ENCODE data around the gene GATAD1. TPM values are rescaled to one million over a fixed set of nuclear protein-coding genes. Genes with fewer than 3 reads are reported as not detected.
A peak's percentile ranks its signal among the peaks of the same experiment; 100 is the strongest.
"Not testable (repeated sequence)": the region's sequence is repeated elsewhere in the genome, so short reads cannot be mapped to it uniquely, and the experiment has no call there.

GATAD1 gene
- total RNA-seq, 1 experiment from 2014 or later: 15.9 TPM

DNA sequence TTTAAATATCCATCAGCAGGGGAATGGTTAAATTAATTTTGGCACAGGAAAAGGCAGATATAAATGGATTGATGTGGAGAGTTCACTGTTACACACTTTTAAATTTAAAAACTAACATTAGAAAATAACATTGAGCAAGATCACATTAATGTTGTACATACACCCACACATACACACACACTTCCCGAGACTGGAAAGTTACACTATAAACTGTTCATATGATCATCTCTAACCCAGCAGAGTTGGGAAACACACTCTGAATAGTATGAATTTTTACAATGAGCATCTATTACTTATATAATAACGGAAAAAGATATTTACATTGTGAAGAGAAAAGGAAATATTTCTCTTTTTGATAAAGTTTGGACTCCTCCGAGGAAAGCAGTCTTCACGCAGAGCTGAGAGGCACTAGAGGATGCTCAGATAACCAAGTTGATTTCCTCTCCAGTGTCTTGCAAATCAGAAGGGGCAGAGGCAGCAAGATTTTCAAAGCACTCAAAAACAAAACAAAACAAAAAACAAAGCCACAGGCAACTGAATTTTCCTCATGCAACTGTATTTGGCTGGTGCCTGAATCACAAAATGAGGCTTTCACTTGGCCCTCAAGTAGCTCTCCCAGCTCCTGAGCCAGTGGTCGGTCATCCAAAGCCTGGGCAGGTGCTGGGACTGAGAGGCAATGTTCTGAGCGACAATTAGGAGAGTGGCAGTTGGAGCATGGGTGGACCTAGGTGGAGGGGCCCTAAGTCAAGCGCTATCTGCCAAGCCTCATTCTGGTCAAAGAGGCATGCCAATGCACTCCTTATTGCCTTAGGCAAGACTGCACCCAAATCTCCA, 10.5 kb upstream of the GATAD1 start:
- no peak for DNase-seq (ENCODE audit: low read depth)

DNA sequence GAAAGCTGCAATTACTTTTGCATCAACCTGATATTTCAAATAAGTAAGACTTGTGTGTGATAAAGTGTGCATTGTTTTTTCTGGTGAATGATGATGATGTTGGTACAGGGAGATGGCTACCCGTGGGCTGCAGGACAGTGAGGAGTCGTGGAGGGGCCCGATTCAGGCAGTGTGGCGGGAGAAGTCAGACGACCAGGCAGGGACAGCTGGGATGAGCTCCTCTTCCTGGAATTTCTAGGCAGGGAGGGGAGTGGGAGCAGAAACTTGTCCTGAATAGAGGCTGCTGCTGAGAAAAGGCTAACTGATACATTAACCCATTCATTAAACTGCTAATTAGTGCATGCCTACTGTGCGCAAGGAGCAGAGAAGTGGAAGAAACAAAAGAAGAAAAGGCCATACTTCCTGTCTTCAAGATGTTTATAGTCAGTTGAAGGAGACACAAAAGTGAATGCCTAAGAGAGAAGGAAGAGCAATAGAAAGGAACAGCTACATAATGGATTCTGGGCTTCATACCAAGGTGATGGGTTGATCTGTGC, 9.3 kb upstream of the GATAD1 start:
- DNase-seq (ENCODE audit: low read depth): no peak

DNA sequence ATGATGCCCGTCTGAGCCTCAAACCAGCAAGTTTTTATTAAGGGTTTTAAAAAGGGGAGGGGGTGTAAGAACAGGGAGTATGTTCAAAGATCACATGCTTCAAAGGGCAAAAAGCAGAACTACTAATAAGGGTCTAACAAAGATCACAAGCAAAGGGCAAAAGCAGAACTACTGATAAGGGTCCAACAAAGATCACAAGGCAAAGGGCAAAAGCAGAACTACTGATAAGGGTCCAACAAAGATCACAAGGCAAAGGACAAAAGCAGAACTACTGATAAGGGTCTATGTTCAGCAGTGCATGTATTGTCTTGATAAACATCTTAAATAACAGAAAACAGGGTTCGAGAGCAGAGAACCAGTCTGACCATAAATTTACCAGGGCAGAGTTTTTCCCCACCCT, 4.6 kb upstream of the GATAD1 start:
- DNase-seq (ENCODE audit: low read depth): not testable (repeated sequence)

DNA sequence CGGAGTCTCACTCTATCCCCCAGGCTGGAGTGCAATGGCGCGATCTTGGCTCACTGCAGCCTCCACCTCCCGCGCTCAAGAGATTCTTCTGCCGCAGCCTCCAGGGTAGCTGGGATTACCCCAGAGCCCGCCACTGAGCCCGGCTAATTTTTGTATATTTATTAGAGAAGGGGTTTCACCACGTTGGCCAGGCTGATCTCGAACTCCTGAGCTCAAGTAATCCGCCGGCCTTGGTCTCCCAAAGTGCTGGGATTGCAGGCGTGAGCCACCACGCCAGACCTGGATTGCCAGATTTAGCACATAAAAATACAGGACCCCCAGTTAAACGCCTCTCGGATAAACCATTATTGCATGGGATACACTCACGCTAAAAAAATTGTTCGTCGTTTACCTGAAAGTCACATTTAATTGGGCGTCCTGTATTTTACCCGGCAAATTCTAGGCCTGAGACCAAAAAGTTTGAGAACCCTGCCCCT, 375 bp upstream of the GATAD1 start:
- no peak for DNase-seq (ENCODE audit: low read depth)

DNA sequence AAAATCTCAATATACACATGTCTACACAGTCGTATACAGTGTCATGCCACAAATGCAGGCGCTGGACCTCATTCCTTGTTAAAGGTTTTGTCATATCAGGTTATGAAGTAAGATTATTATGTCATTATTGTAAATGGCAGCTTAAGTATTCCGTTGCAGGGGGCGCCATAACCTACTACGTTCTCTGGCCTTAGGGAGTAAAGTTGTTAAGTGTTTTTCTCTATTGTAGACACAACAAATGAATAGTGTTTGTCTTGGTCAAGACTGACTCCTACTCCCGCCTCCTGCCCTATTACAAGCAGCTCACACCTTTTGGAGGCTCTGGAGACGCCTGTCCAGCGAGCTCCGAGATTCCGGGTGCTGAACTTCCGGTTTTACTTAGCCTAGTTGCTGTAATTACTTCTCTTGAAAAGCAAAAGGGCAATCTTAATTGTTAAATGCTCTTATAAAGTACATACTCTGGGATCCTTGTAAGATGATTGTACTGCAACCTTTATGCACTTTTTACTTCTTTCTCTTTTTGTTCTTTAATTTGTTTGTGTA, 994 bp downstream of the GATAD1 start:
- peak; percentile 47 for DNase-seq (ENCODE audit: low read depth)

DNA sequence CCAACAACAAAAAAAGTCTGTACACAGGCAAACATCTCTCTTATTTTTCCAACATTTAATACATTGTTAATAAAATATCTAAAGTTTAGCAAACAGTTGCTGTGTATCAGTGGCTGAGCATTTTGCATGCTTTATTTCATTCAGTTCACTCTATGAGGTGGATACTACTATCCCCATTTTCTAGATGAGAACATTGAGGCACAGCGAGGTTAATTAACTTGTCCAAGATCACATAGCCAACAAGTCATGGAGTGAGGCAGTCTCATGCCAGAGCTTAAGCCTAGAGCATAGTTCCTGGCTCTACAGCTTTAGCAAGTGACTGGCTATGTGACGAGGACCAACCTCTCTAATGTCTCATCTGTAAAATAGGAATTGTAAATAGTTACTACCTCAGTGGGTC, 4.4 kb downstream of the GATAD1 start:
- no peak for DNase-seq (ENCODE audit: low read depth)

DNA sequence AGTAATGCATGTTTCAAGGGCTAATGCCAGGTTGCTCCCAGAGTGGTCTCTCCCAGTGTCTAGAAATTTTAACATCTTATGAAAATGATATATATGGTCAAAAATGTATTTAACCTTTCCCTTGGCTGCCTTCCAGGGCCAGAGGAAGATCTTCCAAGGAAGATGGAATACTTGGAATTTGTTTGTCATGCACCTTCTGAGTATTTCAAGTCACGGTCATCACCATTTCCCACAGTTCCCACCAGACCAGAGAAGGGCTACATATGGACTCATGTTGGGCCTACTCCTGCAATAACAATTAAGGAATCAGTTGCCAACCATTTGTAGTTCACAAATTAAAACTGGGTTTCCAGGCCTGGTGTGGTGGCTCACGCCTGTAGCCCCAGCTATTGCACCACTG, 9.0 kb downstream of the GATAD1 start:
- no peak for DNase-seq (ENCODE audit: low read depth)

DNA sequence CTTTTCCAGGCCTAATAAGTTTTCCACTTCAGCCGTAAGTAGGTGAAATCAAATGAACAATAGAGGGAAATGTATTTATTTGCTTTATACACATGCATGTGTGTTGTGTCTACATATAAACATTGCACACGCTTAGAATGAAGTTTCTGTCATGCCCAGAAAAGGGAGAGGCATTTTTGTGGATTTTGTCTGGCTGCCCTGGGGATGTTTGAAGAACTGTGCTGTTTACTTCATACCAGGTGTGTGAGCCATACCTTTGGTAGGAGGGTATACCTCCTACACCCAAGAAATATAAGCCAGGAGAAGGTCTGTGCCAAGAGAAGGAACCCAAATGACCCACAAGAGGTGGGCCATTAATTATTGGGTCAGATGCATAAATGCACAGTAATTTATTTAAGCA, 12.8 kb downstream of the GATAD1 start:
- no peak for DNase-seq (ENCODE audit: low read depth)

DNA sequence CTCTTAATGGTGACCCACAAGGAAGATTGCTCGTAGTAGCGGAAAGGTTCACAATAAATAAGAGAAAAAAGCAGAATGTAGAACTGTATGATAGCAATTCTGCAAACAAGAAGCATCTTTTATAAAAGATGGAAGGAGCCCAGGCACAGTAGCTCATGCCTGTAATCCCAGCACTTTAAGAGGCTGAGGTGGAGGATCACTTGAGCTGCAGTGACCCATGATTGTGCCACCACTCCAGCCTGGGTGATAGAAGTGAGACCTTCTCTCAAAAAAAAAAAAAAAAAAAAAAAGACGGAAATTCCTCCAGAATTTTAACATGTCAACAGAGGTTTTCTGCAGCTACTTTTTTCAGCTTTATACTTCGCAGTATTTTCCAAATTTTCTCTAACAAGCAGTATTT, 13.2 kb downstream of the GATAD1 start:
- DNase-seq (ENCODE audit: low read depth): no peak

DNA sequence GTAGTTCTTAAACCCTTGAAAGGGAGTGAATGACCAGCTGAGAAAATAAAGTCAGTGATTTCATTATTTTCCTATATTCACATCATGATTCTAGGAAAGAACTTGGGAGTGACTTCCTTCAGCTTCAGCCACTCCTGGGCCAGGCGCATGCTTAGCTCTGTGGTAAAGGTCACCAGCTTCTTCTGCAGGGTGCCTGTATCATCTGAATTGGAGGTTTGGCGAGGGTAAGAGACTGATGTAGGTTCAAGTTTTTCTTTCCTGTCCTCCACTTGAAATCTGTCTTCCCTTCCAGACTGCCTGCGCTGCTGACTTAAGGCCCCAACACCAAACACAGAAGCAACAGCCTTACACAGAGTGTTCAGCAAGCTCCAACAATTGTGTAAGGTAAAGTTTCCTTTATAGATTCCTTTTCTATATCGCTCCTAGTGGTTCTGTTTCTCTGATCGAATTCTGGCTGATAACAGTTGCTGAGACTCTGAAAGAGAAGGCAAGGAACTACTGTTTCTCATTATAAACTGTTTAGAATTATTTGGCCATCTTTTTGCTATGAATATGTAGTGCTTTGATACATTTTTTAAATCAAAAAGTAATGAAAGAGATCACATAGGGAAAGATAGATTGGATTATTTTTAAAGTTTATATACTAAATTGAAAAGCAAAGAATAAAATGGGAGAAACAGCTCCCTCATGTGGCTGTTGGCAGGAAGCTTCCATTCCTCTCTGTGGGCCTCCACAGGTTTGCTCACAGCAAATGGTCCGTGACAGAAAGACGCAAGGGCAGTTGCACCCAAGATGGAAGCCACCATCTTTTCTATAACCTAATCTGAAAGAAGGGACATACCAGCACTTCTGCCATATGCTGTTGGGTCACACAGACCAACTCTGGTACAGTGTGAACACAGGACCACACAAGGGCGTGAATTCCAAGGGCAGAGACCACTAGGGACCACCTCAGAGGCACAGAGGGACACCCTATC, 14.0 kb downstream of the GATAD1 start:
- peak; percentile 46 for DNase-seq (ENCODE audit: low read depth)

DNA sequence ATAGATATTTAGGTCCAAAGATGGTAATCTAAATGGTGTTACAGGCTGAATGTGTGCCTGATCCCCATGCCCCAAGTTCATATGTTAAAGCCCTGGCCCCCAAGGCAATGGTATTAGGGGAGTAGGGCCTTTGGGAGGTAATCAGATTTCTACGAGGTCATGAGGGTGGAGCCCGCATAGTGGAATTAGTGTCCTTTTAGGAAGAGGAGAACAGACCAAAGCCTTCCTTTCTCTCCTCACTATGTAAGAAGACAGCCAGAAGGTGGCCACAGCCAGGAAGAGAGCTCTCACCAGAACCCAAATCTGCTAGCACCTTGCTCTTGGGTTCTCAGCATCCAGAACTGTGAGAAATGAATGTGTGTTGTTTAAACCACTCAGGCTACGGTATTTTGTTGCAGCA, 15.3 kb downstream of the GATAD1 start:
- DNase-seq (ENCODE audit: low read depth): no peak

DNA sequence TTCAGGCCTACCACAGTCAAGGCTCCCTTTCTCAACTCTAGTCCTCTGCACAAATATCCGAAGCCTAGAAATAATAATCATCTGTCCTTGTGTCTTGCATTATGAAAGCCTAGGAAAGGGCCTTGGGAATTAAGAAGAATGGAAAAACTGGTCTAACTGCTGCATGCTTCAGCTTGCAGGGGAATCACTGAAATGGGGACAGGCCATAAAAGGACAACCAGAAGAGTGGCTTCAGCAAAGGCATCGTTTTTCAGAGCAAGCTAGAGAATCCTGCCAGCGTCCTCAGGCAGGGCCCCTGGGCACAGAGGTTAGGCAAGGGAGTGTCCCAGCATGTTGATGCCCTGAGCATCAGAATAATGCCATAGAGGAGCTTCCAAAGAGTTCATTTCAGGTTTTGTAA, 17.2 kb downstream of the GATAD1 start:
- DNase-seq (ENCODE audit: low read depth): no peak

DNA sequence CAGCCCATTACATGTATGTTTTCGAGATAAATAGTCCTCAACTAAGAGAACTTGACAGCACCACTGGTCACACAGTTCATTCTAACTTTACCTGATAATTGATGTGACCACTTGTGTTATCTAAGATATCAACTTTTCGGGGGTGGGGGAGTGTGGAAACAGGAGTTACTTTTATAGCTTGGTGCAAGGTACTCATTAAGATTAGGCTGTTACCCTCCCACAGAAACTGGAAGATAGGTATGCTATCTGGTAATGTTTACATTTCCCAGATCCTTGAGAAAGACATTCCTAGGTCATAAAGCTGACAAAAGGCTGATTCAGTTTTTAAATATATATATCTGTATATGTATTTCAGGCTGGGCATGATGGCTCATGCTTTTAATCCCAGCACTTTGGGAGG, 19.4 kb downstream of the GATAD1 start:
- DNase-seq (ENCODE audit: low read depth): no peak

DNA sequence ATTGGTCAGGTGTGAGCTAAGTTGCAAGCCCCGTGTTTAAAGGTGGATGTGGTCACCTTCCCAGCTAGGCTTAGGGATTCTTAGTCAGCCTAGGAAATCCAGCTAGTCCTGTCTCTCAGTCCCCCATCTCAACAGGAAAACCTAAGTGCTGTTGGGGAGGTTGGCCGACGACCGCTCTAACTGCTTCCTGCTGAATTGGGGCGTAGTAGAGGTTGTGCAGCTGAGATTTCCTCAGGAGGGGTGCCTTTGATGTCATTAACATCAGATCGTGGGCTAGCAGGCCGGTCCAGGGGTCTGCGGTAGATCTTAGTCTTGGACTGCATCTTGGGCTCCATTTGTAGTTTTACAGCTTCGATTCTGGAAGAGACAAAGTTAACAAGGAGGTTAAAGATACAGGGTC, 21.3 kb downstream of the GATAD1 start:
- DNase-seq (ENCODE audit: low read depth): not testable (repeated sequence)

DNA sequence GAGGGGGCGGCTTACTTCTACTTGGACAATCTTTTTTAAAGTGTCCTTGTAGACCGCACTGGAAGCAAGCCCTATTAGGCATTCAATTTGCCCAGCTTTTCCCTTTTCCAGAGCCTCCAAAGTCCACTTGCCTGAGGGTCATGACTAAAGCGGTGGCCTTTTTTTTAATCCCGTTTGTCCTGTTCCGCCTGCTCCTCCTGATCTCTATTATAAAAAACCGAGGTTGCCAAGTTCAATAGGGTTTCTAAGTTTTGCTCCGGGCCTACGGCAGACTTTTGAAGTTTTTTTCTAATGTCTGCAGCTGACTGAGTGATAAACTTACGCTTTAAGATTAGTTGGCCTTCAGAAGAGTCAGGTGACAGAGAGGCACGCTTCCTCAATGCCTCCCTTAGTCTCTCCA, 26.7 kb downstream of the GATAD1 start:
- DNase-seq (ENCODE audit: low read depth): peak; percentile 56

DNA sequence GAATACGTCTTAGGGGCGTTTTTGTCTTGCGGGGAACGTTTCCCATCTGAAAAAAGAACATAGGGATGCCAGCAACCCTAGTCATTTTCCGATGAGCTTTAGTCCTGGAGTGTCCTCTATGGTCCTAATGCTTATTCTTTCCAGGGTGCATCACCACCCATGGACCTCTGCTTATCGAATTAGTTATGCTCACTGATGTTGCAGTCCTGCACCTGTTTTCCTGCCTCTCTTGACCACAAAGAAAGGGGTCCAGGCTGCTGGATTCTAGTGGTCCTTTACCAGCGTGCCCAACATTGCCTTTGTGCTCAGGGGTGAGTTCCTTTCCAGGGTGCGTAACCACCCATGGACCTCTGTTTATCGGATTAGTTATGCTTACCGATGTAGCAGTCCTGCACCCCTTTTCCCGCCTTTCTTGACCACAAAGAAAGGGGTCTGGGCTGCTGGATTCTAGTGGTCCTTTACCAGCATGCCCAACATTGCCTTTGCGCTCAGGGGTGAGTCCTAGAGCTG, 28.0 kb downstream of the GATAD1 start:
- not testable (repeated sequence) for DNase-seq (ENCODE audit: low read depth)

DNA sequence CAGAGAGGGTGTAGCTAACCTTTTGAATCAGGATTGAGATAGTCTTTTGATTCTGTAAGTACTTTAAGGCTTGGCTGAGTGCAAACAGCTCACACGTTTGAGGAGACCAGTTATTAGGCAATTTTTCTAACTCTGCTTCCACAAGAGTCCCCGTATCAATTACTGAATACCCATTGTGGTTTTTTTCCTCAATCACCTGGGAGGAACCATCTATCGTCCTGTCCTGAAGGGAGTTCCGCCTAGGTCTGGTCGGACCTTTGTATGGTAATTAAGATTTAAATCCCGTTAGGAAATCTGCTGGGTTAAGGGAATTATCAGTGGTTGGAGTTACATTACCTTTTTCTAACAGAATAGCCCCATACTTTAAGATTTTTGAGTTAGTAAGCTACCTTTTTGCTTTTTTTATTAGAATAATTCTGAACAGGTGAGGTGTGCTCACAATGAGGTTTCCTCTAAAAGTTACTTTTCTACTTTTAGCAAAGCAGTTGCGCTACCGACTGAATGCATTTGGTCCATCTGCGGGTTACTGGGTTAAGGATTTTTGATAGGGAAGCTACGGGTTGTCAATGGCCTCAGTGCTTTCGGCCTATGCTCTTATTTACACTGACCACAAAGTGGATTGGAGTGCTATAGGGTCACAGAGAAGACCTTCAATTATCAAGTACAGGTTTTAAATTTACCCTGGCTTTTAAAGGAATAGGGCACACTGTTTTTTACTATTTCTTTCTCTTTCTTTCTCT, 28.7 kb downstream of the GATAD1 start:
- DNase-seq (ENCODE audit: low read depth): not testable (repeated sequence)

DNA sequence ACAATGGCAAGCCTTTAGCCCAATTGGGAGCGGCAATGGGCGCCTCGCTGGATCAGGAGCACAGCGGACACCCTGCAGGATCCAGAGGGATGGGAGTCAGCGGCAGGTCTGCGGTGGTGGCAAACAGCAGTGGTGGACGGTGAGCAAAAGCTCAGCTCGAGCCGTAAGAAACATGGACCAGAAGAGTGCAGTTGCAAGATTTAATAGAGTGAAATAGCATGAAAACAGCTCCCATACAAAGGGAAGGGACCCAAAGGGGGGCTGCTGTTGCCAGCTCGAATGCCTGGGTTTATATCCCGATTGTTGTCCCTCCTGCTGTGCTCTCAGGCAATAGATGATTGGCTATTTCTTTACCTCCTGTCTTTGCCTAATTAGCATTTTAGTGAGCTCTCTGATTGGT, 30.4 kb downstream of the GATAD1 start, which contains the start of gene ERVW-1:
ERVW-1 (minus strand) TSS at position 266 of the 400 bp plus-strand sequence. CDS start 7,565 bp downstream, outside the sequence.
- DNase-seq (ENCODE audit: low read depth): not testable (repeated sequence)

DNA sequence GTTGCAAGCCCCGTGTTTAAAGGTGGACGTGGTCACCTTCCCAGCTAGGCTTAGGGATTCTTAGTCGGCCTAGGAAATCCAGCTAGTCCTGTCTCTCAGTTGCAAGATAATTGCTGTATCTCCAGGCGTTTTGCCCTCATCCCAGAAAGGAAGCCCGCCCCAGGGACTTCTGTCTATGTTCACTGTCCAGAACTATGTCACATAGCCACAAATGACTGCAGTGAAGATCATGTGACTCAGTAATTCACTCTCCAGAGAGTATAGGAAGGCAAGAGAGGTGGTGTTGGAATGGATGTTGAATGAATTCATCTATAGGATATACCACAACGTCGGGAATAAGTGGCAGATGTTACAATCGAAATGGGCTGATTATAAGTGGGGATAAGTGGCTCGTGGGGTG, 30.8 kb downstream of the GATAD1 start:
- DNase-seq (ENCODE audit: low read depth): no peak

DNA sequence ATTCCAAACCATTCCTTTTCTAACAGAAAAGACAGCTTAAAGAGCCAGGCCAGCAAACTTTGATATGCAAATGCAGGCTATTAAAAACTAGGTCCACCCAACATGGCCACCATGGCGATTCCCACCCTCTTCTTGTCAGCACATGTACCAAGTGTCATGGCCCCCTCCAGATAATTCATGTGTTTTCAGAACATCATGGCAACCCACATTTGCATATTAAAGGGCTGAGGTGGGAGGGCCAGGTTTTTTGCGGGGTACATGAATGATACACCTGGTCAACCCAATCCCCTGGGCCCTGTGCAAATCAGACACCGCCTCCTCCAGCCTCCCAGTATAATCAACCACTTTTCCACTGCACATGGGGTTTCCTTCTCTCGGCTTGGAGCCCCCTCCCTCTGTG, 31.4 kb downstream of the GATAD1 start:
- no peak for DNase-seq (ENCODE audit: low read depth)

DNA sequence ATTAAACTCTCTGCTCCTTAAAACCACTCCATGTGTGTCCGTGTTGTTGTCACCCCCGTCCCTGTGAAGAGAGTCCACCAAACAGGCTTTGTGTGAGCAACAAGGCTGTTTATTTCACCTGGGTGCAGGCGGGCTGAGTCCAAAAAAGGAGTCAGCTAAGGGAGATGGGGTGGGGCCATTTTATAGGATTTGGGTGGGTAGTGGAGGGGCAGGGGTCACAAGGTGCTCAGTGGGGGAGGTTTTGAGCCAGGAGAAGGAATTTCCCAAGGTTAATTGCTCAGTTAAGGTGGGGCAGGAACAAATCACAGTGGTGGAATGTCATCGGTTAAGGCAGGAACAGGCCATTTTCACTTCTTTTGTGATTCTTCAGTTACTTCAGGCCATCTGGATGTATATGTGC, 31.9 kb downstream of the GATAD1 start:
- not testable (repeated sequence) for DNase-seq (ENCODE audit: low read depth)
